Skin of body (tissue), 2 donors: Measurements from ENCODE around the gene LAMTOR4. TPM values are rescaled to one million over a fixed set of nuclear protein-coding genes. Genes with fewer than 3 reads are reported as not detected.
"Not testable (repeated sequence)": the region's sequence is repeated elsewhere in the genome, so short reads cannot be mapped to it uniquely, and the experiment has no call there.

ENCODE experiments used
- DNase-seq: peaks from one replicate; lab custom pipeline; 2025; lab: John Stamatoyannopoulos, UW
- total RNA-seq: library from RNA; depleted of rRNA; stranded (reverse); fragments of >200 nt; gene quantifications from one replicate; pipeline ENCODE4 v1.2.3, GENCODE V29; 2014

LAMTOR4 gene
- total RNA-seq, 1 donor from 2014 or later: 73.6 TPM

DNA sequence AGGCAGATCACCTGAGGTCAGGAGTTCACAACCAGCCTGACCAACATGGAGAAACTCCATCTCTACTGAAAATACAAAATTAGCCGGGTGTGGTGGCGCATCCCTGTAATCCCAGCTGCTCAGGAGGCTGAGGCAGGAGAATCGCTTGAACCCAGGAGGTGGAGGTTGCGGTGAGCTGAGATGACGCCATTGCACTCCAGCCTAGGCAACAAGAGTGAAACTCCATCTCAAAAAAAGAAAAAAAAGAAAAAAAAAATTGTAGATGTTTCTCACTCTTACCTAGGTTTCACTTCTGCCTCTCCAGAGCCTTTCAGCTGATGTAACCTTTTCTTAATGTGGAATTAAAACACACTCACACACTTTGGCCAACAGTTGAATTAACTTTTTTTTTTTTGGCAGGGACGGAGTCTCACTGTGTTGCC lies 47.2 kb downstream of the LAMTOR4 start:
- DNase-seq: not testable (repeated sequence)

DNA sequence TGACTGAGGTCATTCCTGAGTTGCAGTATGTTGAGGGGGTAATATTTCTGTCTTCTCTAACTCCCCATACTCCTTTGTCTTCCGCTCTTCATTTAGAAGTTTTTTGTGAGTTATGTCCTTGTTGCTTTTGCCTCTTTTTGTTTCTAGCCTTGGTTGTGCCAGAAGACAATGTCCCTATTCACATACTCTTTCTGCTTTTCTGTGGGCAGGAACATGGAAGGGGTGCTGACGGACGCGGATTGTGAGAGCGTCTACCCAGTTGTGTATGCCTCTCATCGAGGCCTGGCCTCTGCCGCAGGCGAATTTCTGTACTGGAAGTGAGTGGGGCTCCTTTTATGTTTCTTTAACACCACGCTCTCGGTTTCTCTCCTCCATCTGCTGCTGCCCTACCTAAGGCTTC lies 49.5 kb downstream of the LAMTOR4 start:
- no peak for DNase-seq

DNA sequence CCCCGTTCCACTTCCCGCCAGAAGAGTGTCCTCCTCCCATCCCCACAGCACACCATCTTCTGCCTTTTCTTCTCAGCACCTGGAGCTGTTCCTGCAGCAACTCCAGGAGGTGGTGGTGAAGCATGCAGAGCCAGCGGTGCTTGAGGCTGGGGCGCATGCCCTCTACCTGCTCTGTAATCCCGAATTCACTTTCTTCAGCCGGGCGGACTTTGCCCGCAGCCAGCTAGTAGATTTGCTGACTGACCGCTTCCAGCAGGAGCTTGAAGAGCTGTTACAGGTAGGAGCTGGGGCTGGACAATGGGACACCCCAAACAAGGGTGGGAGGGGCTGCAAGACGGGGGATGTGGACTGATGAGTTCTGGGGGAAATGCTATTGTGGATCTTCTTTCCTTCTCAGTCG lies 52.0 kb downstream of the LAMTOR4 start:
- DNase-seq: no peak

Other genes starting within 250 kb of the LAMTOR4 start
- 19.1 TPM for gene TRIM4, start 229.4 kb upstream of the LAMTOR4 start, total RNA-seq
- 0.49 TPM for gene GJC3, start 219.3 kb upstream of the LAMTOR4 start, total RNA-seq
- 39.4 TPM for gene AZGP1, start 172.9 kb upstream of the LAMTOR4 start, total RNA-seq
- gene ZKSCAN1, start 133.3 kb upstream of the LAMTOR4 start, total RNA-seq: 38.1 TPM
- 8.4 TPM for gene ZSCAN21, start 99.1 kb upstream of the LAMTOR4 start, total RNA-seq
- gene ZNF3, start 67.2 kb upstream of the LAMTOR4 start, total RNA-seq: 24.8 TPM
- gene COPS6, start 59.9 kb upstream of the LAMTOR4 start, total RNA-seq: 46.1 TPM
- gene MCM7, start 47.5 kb upstream of the LAMTOR4 start, total RNA-seq: 47.5 TPM
- 12.8 TPM for gene AP4M1, start 47.3 kb upstream of the LAMTOR4 start, total RNA-seq
- gene TAF6, start 29.6 kb upstream of the LAMTOR4 start, total RNA-seq: 16.3 TPM
- gene CNPY4, start 29.3 kb upstream of the LAMTOR4 start, total RNA-seq: 23.4 TPM
- gene MBLAC1, start 22.0 kb upstream of the LAMTOR4 start, total RNA-seq: 1.1 TPM
- gene TRAPPC14, start 9.8 kb downstream of the LAMTOR4 start, total RNA-seq: 5.3 TPM
- 3.4 TPM for gene GAL3ST4, start 19.7 kb downstream of the LAMTOR4 start, total RNA-seq
- 3.9 TPM for gene GPC2, start 28.5 kb downstream of the LAMTOR4 start, total RNA-seq
- gene STAG3, start 29.0 kb downstream of the LAMTOR4 start, total RNA-seq: 0.89 TPM
- gene PVRIG, start 71.0 kb downstream of the LAMTOR4 start, total RNA-seq: not detected
- gene SPDYE3, start 158.8 kb downstream of the LAMTOR4 start, total RNA-seq: not detected
- 13.4 TPM for gene PILRB, start 209.2 kb downstream of the LAMTOR4 start, total RNA-seq
- 3.2 TPM for gene PILRA, start 224.6 kb downstream of the LAMTOR4 start, total RNA-seq